ENCODE measurements around the gene SRA1. TPM values are rescaled to one million over a fixed set of nuclear protein-coding genes. Genes with fewer than 3 reads are reported as not detected.

SRA1 gene
- total RNA-seq, 2 donors from 2014 or later: 24.6 to 27.9 TPM

DNA sequence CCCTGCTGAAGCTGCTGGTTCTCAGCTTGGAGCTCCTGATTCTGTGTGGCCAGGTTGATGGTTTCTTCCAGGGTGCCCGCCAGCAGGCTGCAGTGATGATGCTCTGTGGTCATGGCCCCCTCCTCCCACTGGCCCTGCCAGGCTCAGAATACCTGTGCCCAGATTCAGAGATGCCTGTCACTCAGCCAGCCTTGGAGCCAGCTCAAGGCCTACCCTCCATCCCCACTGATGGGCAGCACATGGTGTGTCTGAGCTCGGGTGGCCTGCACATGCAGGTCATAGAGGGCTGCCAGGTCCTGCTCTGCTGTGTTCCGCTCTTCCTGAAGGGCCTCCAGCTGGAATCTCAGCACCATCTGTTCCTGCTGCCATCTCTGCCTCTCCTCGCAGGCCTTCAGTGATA, 12.8 kb upstream of the SRA1 start:
- peaks cover 0 to 80% of the 10 kb centered on the region in 2 donors for H3K4me1 ChIP-seq
- no peaks in the 10 kb centered on the region for H3K27me3 ChIP-seq
- peaks cover 20% of the 10 kb centered on the region for H3K36me3 ChIP-seq
- no peaks in the 10 kb centered on the region for H3K9me3 ChIP-seq
- no peak for DNase-seq (ENCODE audit: low spot score)
- TF ChIP-seq, protein P1, sequence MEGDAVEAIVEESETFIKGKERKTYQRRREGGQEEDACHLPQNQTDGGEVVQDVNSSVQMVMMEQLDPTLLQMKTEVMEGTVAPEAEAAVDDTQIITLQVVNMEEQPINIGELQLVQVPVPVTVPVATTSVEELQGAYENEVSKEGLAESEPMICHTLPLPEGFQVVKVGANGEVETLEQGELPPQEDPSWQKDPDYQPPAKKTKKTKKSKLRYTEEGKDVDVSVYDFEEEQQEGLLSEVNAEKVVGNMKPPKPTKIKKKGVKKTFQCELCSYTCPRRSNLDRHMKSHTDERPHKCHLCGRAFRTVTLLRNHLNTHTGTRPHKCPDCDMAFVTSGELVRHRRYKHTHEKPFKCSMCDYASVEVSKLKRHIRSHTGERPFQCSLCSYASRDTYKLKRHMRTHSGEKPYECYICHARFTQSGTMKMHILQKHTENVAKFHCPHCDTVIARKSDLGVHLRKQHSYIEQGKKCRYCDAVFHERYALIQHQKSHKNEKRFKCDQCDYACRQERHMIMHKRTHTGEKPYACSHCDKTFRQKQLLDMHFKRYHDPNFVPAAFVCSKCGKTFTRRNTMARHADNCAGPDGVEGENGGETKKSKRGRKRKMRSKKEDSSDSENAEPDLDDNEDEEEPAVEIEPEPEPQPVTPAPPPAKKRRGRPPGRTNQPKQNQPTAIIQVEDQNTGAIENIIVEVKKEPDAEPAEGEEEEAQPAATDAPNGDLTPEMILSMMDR (IDR thresholded peaks at IDR 0.05): no peak
- peak overlapping the region; percentile 71 to 74 for H3K27ac ChIP-seq
- no peak overlapping the region for H3K4me3 ChIP-seq

DNA sequence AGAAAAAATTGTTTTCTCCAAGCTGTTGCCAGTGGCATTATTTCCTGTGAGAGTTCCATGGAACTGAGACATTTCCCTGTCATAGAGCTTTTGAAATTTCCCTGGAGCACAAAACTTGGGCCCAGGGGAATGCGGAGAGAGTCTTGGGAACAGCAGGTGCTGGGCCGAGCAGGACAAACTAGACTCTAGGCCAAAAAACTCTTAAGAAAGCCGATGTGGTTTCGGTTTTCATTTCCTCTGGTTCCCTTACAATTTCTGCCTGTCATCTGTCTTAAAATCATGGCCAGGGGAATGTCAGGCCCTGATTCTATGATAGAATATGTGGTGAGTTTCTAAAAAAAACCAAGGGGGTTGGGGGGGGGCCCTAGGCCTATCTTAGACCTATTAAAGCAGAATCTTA, 11.9 kb upstream of the SRA1 start:
- TF ChIP-seq, protein P1 (IDR thresholded peaks at IDR 0.05): no peak
- H3K4me1 ChIP-seq: peaks cover 0 to 75% of the 10 kb centered on the region in 2 donors
- H3K9me3 ChIP-seq: no peaks in the 10 kb centered on the region
- peaks cover 20% of the 10 kb centered on the region for H3K36me3 ChIP-seq
- no peaks in the 10 kb centered on the region for H3K27me3 ChIP-seq
- H3K27ac ChIP-seq: peak overlapping the region; percentile 71 to 74
- DNase-seq (ENCODE audit: low spot score): no peak
- no peak overlapping the region for H3K4me3 ChIP-seq

DNA sequence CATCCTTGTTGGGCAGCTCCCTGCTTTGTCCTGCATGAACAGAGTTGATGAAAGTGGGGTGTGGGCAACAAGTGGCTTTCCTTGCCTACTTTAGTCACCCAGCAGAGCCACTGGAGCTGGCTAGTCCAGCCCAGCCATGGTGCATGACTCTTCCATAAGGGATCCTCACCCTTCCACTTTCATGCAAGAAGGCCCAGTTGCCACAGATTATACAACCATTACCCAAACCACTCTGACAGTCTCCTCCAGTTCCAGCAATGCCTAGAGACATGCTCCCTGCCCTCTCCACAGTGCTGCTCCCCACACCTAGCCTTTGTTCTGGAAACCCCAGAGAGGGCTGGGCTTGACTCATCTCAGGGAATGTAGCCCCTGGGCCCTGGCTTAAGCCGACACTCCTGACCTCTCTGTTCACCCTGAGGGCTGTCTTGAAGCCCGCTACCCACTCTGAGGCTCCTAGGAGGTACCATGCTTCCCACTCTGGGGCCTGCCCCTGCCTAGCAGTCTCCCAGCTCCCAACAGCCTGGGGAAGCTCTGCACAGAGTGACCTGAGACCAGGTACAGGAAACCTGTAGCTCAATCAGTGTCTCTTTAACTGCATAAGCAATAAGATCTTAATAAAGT, 11.3 kb upstream of the SRA1 start:
- H3K36me3 ChIP-seq: peaks cover 20% of the 10 kb centered on the region
- H3K27me3 ChIP-seq: no peaks in the 10 kb centered on the region
- H3K4me1 ChIP-seq: peaks cover 0 to 73% of the 10 kb centered on the region in 2 donors
- no peaks in the 10 kb centered on the region for H3K9me3 ChIP-seq
- peak overlapping the region; percentile 71 to 74 for H3K27ac ChIP-seq
- DNase-seq (ENCODE audit: low spot score): no peak
- H3K4me3 ChIP-seq: no peak overlapping the region
- TF ChIP-seq, protein P1 (IDR thresholded peaks at IDR 0.05): no peak

DNA sequence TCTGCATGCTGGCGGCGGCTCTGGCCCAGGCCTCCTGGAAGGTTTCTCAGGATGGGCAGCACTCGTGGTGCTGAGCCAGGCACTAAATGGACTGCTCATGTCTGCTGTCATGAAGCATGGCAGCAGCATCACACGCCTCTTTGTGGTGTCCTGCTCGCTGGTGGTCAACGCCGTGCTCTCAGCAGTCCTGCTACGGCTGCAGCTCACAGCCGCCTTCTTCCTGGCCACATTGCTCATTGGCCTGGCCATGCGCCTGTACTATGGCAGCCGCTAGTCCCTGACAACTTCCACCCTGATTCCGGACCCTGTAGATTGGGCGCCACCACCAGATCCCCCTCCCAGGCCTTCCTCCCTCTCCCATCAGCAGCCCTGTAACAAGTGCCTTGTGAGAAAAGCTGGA, 10.6 kb upstream of the SRA1 start:
- TF ChIP-seq, protein P1 (IDR thresholded peaks at IDR 0.05): no peak
- peak overlapping the region in 1 of 2 donors; percentile 74 for H3K27ac ChIP-seq
- DNase-seq (ENCODE audit: low spot score): no peak
- H3K36me3 ChIP-seq: peaks cover 20% of the 10 kb centered on the region
- no peaks in the 10 kb centered on the region for H3K9me3 ChIP-seq
- H3K4me3 ChIP-seq: no peak overlapping the region
- peaks cover 0 to 79% of the 10 kb centered on the region in 2 donors for H3K4me1 ChIP-seq
- no peaks in the 10 kb centered on the region for H3K27me3 ChIP-seq

DNA sequence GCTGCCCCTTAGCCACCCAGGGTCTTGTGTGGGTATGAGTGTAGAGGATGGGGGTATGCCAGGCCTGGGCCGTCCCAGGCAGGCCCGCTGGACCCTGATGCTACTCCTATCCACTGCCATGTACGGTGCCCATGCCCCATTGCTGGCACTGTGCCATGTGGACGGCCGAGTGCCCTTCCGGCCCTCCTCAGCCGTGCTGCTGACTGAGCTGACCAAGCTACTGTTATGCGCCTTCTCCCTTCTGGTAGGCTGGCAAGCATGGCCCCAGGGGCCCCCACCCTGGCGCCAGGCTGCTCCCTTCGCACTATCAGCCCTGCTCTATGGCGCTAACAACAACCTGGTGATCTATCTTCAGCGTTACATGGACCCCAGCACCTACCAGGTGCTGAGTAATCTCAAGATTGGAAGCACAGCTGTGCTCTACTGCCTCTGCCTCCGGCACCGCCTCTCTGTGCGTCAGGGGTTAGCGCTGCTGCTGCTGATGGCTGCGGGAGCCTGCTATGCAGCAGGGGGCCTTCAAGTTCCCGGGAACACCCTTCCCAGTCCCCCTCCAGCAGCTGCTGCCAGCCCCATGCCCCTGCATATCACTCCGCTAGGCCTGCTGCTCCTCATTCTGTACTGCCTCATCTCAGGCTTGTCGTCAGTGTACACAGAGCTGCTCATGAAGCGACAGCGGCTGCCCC, 10.0 kb upstream of the SRA1 start:
- peaks cover 0 to 80% of the 10 kb centered on the region in 2 donors for H3K4me1 ChIP-seq
- no peak overlapping the region for H3K27ac ChIP-seq
- H3K4me3 ChIP-seq: no peak overlapping the region
- no peak for DNase-seq (ENCODE audit: low spot score)
- H3K27me3 ChIP-seq: no peaks in the 10 kb centered on the region
- peaks cover 20% of the 10 kb centered on the region for H3K36me3 ChIP-seq
- TF ChIP-seq, protein P1 (IDR thresholded peaks at IDR 0.05): no peak
- no peaks in the 10 kb centered on the region for H3K9me3 ChIP-seq
